HT1080 (cell line): ENCODE data around the gene EIF4G3. TPM values are rescaled to one million over a fixed set of nuclear protein-coding genes. Genes with fewer than 3 reads are reported as not detected.

ENCODE experiments used
- DNase-seq: peaks from one replicate; pipeline ENCODE4 v3.0.0-alpha.2; 2015; ENCODE audit warnings: low read depth
- total RNA-seq: library from RNA; depleted of rRNA; stranded (reverse); fragments of >200 nt; shearing (Covaris generic); gene quantifications from 2 replicates; pipeline ENCODE4 v1.2.3, GENCODE V29; 2014

The EIF4G3 gene
- total RNA-seq, 1 experiment from 2014 or later, result 29.7 TPM

- DNase-seq, result no peak
These were observed 177.0 kb downstream of the EIF4G3 start for GRCh38 chr1:20999525-21000244.

- DNase-seq, result no peak
These were observed 177.9 kb downstream of the EIF4G3 start for GRCh38 chr1:20998826-20999225.

GRCh38 chr1:20997602-20998224, 179.0 kb downstream of the EIF4G3 start:
- no peak for DNase-seq

- DNase-seq, result no peak
These were observed 180.1 kb downstream of the EIF4G3 start for GRCh38 chr1:20996554-20996953.

- DNase-seq, result no peak
These were observed 182.8 kb downstream of the EIF4G3 start for GRCh38 chr1:20993716-20994575.

GRCh38 chr1:20992322-20993056, 184.2 kb downstream of the EIF4G3 start:
- no peak for DNase-seq

- no peak for DNase-seq
These were observed 187.8 kb downstream of the EIF4G3 start for GRCh38 chr1:20988943-20989342.

- no peak for DNase-seq
These were observed 188.6 kb downstream of the EIF4G3 start for GRCh38 chr1:20987831-20988825.

- DNase-seq, result no peak
These were observed 193.3 kb downstream of the EIF4G3 start for GRCh38 chr1:20983297-20983889.

- peak; percentile 39 for DNase-seq
These were observed 194.4 kb downstream of the EIF4G3 start for GRCh38 chr1:20982316-20982715.

GRCh38 chr1:20981915-20982314, 194.8 kb downstream of the EIF4G3 start:
- peak; percentile 25 for DNase-seq

- no peak for DNase-seq
These were observed 196.6 kb downstream of the EIF4G3 start for GRCh38 chr1:20980051-20980450.

GRCh38 chr1:20978413-20978812, 198.3 kb downstream of the EIF4G3 start:
- DNase-seq, result no peak

GRCh38 chr1:20975668-20976067, 201.0 kb downstream of the EIF4G3 start:
- no peak for DNase-seq

GRCh38 chr1:20974951-20975350, 201.7 kb downstream of the EIF4G3 start:
- DNase-seq, result no peak

GRCh38 chr1:20974069-20974468, 202.6 kb downstream of the EIF4G3 start:
- DNase-seq, result peak; percentile 8

GRCh38 chr1:20972855-20973254, 203.8 kb downstream of the EIF4G3 start:
- no peak for DNase-seq

- DNase-seq, result no peak
These were observed 211.9 kb downstream of the EIF4G3 start for GRCh38 chr1:20964540-20965484.
